HCT116 (cell line): Measurements from ENCODE around the gene TMEM258. TPM values are rescaled to one million over a fixed set of nuclear protein-coding genes. Genes with fewer than 3 reads are reported as not detected.

Experiments used
- ATAC-seq: fragments of 200-7000 bp; cut with Tn5 transposase; 2 replicates; pipeline ENCODE4 v1.9.1; 2020; ENCODE audit warnings: mild to moderate bottlenecking, moderate library complexity
- BruUV-seq: library from RNA; stranded (reverse); fragments of 400-500 nt; replicated peaks from 2 replicates; lab custom pipeline; 2021; lab: Mats Ljungman, UMichigan
- CTCF ChIA-PET: fragments of 300-600 bp; sonication (Branson Sonifier 250); formaldehyde crosslinking; loops from one replicate; lab custom pipeline; 2021; ENCODE audit warnings: antibody characterized with exemption; lab: Charles Lee
- POLR2A ChIA-PET: fragments of 300-600, 350-600 bp; sonication (Branson Sonifier 250); formaldehyde crosslinking; loops from one replicate; lab custom pipeline; 2021; ENCODE audit warnings: antibody characterized with exemption; lab: Charles Lee
- RAD21 ChIA-PET, 2 experiments: fragments of 300-600 bp; sonication (Branson Sonifier 250); formaldehyde crosslinking; loops; one replicate each; lab custom pipeline; 2023; ENCODE audit warnings: low total read pairs in 2 of 2; ENCODE audit not compliant: uncharacterized antibody in 2 of 2, unreplicated experiment in 2 of 2, low non-redundant PET in 1 of 2; lab: Charles Lee
- DNase-seq: peaks from one replicate; pipeline ENCODE4 v3.0.0-alpha.2; 2010; ENCODE audit warnings: low read depth, low spot score
- H2AFZ ChIP-seq: fragments of 200-600 bp; shearing (Covaris generic), sonication (generic); 2 replicates; pipeline ENCODE4 v1.6.1; 2017; ENCODE audit warnings: low read depth, mixed run types, mixed read lengths, antibody characterized with exemption, low read length; ENCODE audit not compliant: poor library complexity, severe bottlenecking
- H3K27ac ChIP-seq: 2 replicates; pipeline ENCODE4 v1.5.1; 2012; ENCODE audit warnings: low read depth, low read length
- H3K27me3 ChIP-seq: fragments of 200-600 bp; sonication (generic); 2 replicates; pipeline ENCODE4 v1.6.1; 2016; ENCODE audit warnings: mixed run types, low read length, mixed read lengths; ENCODE audit not compliant: insufficient read depth
- H3K36me3 ChIP-seq, 2 experiments: fragments of 200-500 bp in 1 of 2; fragments of 200-600 bp in 1 of 2; sonication (Bioruptor generic) in 1 of 2; sonication (generic) in 1 of 2; 2 replicates each; pipeline versions ENCODE4 v1.5.1 to v1.6.1; 2014 to 2016; ENCODE audit warnings: low read length in 2 of 2, inconsistent platforms in 1 of 2, mixed read lengths in 1 of 2, mixed run types in 1 of 2; ENCODE audit not compliant: insufficient read depth in 2 of 2, control insufficient read depth in 1 of 2
- H3K4me1 ChIP-seq, 2 experiments: fragments of 200-600 bp in 1 of 2; sonication (generic) in 1 of 2; 2 replicates each; pipeline versions ENCODE4 v1.5.1 to v1.6.1; 2012 to 2017; ENCODE audit warnings: low read length in 2 of 2, inconsistent platforms in 1 of 2, mild to moderate bottlenecking in 1 of 2, mixed read lengths in 1 of 2, mixed run types in 1 of 2, moderate library complexity in 1 of 2; ENCODE audit not compliant: insufficient read depth in 2 of 2, control insufficient read depth in 1 of 2
- H3K4me2 ChIP-seq: fragments of 200-600 bp; sonication (generic); 2 replicates; pipeline ENCODE4 v1.6.1; 2017; ENCODE audit warnings: mixed run types, low read length, mixed read lengths
- H3K4me3 ChIP-seq, 2 experiments: fragments of 200-600 bp in 1 of 2; sonication (generic) in 1 of 2; replicated peaks in 1 of 2; 2 replicates each; pipeline ENCODE4 v1.5.1; 2011 to 2016; ENCODE audit warnings: low read length in 2 of 2, control low read depth in 1 of 2, low read depth in 1 of 2, mild to moderate bottlenecking in 1 of 2, mixed read lengths in 1 of 2, mixed run types in 1 of 2
- H3K79me2 ChIP-seq: fragments of 200-600 bp; sonication (generic); 2 replicates; pipeline ENCODE4 v1.6.1; 2017; ENCODE audit warnings: mild to moderate bottlenecking, mixed run types, low read length, moderate library complexity, mixed read lengths; ENCODE audit not compliant: insufficient read depth
- H3K9ac ChIP-seq: fragments of 200-600 bp; sonication (generic); 2 replicates; pipeline ENCODE4 v1.6.1; 2016; ENCODE audit warnings: low read length, mixed read lengths
- H3K9me2 ChIP-seq: fragments of 200-600 bp; sonication (generic), shearing (Covaris generic); 2 replicates; pipeline ENCODE4 v1.6.1; 2017; ENCODE audit warnings: mixed run types, mild to moderate bottlenecking, moderate library complexity; ENCODE audit not compliant: insufficient read depth
- H3K9me3 ChIP-seq, 2 experiments: fragments of 200-500 bp in 1 of 2; fragments of 200-600 bp in 1 of 2; sonication (Bioruptor generic) in 1 of 2; sonication (generic) in 1 of 2; 2 replicates each; pipeline ENCODE4 v1.6.1; 2014 to 2017; ENCODE audit warnings: low read length in 2 of 2, mixed read lengths in 2 of 2, inconsistent platforms in 1 of 2, low read depth in 1 of 2, mild to moderate bottlenecking in 1 of 2, mixed run types in 1 of 2, moderate library complexity in 1 of 2; ENCODE audit not compliant: control insufficient read depth in 1 of 2, insufficient read depth in 1 of 2
- H4K20me1 ChIP-seq: fragments of 200-600 bp; sonication (generic), shearing (Covaris generic); 2 replicates; pipeline ENCODE4 v1.6.1; 2017; ENCODE audit warnings: mixed run types, mild to moderate bottlenecking, moderate library complexity; ENCODE audit not compliant: insufficient read depth
- CBX3 ChIP-seq: IDR thresholded peaks from 2 replicates; pipeline ENCODE4 v1.6.1; 2012; ENCODE audit warnings: low read depth
- CEBPB ChIP-seq: IDR thresholded peaks from 2 replicates; pipeline ENCODE4 v1.6.1; 2012; ENCODE audit warnings: low read depth
- EZH2phosphoT487 ChIP-seq: fragments of 200-600 bp; IDR thresholded peaks from 2 replicates; pipeline ENCODE4 v1.6.1; 2018; ENCODE audit warnings: antibody characterized with exemption, borderline replicate concordance
- FOSL1 ChIP-seq: IDR thresholded peaks from 2 replicates; pipeline ENCODE4 v1.6.1; 2012; ENCODE audit warnings: low read depth
- JUND ChIP-seq: IDR thresholded peaks from 2 replicates; pipeline ENCODE4 v1.6.1; 2012
- POLR2AphosphoS5 ChIP-seq: IDR thresholded peaks from 2 replicates; pipeline ENCODE4 v1.6.1; 2011; ENCODE audit warnings: mild to moderate bottlenecking, low read depth, low read length, moderate library complexity
- intact Hi-C: fragments of 100-400 bp; cut with micrococcal nuclease; formaldehyde crosslinking; loops from 2 replicates; pipeline ENCODE4 v1.10.0; 2022
- total RNA-seq: library from RNA; stranded (reverse); gene quantifications from one replicate; pipeline ENCODE4 v1.2.1, GENCODE V29; 2021; ENCODE audit not compliant: unreplicated experiment

TMEM258 gene
- total RNA-seq, 1 experiment from 2014 or later = 160 TPM

DNA sequence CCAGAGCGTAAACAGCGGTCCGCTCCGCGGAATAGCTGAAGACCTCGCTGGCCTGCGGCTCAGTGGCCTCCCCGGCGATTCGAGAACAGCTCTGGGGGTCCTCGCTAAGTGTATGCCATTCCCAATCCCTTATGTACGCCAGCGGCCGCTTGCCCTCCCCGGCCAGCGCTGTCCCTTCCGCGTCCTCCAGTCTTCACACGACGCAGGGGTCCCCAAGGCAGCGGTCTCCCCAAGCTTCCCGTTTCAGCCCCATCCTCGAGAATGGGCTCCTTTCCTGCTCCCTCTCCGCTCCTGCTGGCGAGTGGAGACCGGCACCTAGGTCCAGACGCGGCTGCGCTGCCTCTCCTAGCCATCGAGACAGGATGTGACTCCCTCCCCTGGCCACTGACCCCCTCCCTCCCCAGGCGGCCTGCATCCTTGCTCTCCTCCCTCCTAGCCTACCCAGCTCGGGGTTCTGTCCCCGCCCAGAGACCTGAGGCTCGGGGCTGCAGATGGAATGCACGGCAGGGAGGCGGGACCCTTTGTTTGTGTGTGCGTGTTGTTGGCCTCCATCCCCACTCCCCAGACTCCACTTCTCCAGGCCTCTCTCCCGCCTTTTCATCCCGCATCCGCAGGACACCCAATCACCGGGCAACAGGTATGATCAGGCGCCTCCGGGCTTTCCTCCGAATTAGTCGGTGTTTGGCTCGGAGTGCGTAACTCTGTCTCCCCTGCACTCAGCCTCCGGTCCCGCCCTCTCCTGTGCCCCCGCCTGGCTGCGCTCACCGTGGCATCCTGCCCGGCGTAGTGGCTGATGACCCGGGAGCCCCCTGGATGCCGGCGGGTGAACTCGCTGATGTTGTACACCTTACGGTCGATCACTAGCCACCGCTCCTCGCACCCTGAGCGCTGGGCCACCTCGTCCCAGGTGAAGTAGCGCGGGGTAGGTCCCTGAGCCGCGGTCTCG lies 23.7 kb upstream of the TMEM258 start:
- no peaks in the 10 kb centered on the region for H3K9me2 ChIP-seq
- POLR2A ChIA-PET = interaction anchor here (0.9 to 3.5 kb wide), 14 partner anchors 10 to 1025 kb away, joined by 3 to 33 read pairs (median 6); partner anchors contain the start of genes FEN1, FTH1 and TMEM258
- no peaks in the 10 kb centered on the region for H3K27me3 ChIP-seq
- peak overlapping the region; percentile 98 for H3K9ac ChIP-seq
- peak overlapping the region; percentile 80 for H3K4me2 ChIP-seq
- peak overlapping the region; percentile 85 to 89 for H3K4me3 ChIP-seq
- peaks cover 30 to 54% of the 10 kb centered on the region in 2 experiments for H3K4me1 ChIP-seq
- peak; percentile 18 for ATAC-seq
- CTCF ChIA-PET = interaction anchor here (0.7 to 4.0 kb wide), 14 partner anchors 19 to 296 kb away, joined by 3 to 32 read pairs (median 5); no protein-coding TSS in a partner anchor
- peaks cover 9% of the 10 kb centered on the region for H3K79me2 ChIP-seq
- intact Hi-C loops = no loop called here
- H3K36me3 ChIP-seq = peaks cover under 1 to 9% of the 10 kb centered on the region in 2 experiments; a peak in 2 of 4 replicates
- TF ChIP-seq POLR2AphosphoS5 (peak; percentile 49; the same call in 1 of the 2 replicates), CBX3 (no peak), FOSL1 (no peak), EZH2phosphoT487 (no peak), JUND (no peak), CEBPB (no peak)
- TF ChIP-seq, all 23 proteins: peak for 1
- H4K20me1 ChIP-seq = no peaks in the 10 kb centered on the region
- RAD21 ChIA-PET = no interaction called here
- TSS peak; percentile 33 for BruUV-seq
- peak; percentile 27 for DNase-seq
- peak overlapping the region; percentile 96 for H3K27ac ChIP-seq
- no peak overlapping the region for H2AFZ ChIP-seq
- no peaks in the 10 kb centered on the region for H3K9me3 ChIP-seq
